OCI-LY1 (cell line): Measurements from ENCODE around the gene ANKRD36C.
"Not testable (repeated sequence)": the region's sequence is repeated elsewhere in the genome, so short reads cannot be mapped to it uniquely, and the experiment has no call there.

ENCODE experiments used
- CTCF ChIP-seq: fragments of 200-600 bp; sonication (generic), shearing (Covaris generic); IDR thresholded peaks from 2 replicates; pipeline ENCODE4 v1.5.1; 2017; ENCODE audit warnings: mild to moderate bottlenecking, antibody characterized with exemption, low read length, moderate library complexity, mixed read lengths
- EZH2 ChIP-seq: fragments of 200-600 bp; sonication (generic), shearing (Covaris generic); IDR thresholded peaks from 2 replicates; pipeline ENCODE4 v1.8.0; 2017; ENCODE audit warnings: borderline replicate concordance, mixed run types, mild to moderate bottlenecking, antibody characterized with exemption, low read length, moderate library complexity, mixed read lengths

GRCh38 chr2:95948039-95948438 lies 43.6 kb downstream of the ANKRD36C start:
- not testable (repeated sequence) for TF ChIP-seq CTCF, EZH2
